Measurements from ENCODE around the gene DHDH.

The DHDH gene

DNA sequence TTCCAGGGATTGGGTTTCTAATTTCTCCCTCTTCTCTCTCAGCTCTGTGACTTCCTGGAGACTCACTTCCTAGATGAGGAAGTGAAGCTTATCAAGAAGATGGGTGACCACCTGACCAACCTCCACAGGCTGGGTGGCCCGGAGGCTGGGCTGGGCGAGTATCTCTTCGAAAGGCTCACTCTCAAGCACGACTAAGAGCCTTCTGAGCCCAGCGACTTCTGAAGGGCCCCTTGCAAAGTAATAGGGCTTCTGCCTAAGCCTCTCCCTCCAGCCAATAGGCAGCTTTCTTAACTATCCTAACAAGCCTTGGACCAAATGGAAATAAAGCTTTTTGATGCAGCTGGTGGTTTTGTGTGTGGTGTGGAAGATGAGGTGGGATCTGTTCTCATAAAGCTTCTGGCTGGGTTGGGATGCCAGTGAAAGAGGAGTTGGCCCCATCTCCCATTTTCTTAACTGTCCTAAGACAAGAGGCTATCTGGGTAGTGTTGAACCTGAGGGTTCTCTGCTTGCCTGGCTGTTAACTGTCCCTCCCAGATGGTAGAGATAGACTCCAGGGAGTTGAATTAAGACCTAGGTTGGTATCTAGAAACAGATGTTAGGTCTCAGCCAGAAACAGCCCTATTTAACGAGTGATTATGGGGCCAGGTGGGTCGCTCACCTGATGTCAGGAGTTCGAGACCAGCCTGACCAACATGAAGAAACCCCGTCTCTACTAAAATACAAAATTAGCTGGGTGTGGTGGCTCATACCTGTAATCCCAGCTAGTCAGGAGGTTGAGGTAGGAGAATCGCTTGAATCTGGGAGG, 33.2 kb downstream of the DHDH start:
- DNase-seq (ENCODE audit: low spot score), result no peak

DNA sequence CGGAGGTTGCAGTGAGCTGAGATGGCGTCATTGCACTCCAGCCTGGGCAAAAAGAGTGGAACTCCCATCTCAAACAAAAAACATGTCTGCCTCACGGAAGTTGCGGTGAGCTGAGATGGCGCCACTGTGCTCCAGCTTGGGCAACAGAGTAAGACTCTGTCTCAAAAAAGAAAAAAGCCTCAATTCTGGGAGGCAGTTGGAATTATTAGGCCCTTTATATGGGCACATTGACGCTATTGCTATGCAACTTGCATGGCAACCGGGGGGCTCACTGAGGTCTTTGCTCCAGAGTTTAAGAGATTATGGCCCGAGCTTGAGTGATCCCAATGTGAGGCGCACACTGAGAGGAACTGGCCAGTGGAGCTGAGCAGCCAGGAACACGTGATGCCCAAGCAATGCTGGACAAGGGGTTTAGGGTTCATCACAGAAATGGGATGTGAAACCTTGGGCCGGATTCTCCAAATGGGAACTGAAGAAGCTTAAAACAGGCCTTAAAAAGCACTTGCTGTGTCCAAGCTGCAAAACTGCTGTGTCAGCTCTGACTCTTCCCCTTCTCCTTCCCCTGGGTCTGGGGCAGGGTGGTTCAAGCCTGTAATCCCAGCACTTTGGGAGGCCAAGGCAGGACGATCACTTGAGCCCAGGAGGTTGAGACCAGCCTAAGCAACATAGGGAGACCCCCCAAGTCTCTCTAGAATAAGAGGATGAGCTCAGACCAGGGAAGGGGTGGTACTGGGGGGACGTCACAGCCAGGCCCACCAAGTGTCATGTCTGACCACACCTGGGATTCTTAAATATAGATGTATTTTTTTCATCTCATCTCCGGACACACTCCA, 34.1 kb downstream of the DHDH start:
- FAIRE-seq (no peak), DNase-seq (ENCODE audit: low spot score) (no peak)

More for the DNA sequence above, 33.2 kb downstream of the DHDH start:
- FAIRE-seq, result no peak

DNA sequence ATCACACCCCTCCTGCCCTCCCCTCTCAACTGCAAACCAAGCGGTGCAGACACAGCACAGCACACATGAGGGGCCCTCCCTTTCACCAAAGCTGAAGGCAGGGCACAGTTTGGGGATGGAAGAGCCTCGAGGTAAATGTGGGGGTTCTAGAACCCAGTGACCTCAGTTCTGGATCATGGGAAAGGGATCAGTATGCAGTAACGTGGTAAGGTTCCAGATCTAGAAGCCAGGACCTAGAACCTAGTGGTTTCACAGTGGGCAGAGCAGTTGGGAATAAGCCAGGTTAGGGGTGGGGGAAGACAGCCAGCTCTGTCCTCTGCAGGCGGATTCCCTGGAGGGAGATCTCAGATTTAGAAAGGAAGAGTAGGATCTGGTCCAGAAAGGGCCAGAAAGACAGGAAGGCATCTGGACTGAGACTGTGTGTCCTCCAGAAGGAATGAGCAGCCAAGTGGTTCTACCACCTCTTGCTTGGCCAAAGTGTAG, 34.7 kb downstream of the DHDH start:
- DNase-seq (ENCODE audit: low spot score) (no peak), FAIRE-seq (no peak)

DNA sequence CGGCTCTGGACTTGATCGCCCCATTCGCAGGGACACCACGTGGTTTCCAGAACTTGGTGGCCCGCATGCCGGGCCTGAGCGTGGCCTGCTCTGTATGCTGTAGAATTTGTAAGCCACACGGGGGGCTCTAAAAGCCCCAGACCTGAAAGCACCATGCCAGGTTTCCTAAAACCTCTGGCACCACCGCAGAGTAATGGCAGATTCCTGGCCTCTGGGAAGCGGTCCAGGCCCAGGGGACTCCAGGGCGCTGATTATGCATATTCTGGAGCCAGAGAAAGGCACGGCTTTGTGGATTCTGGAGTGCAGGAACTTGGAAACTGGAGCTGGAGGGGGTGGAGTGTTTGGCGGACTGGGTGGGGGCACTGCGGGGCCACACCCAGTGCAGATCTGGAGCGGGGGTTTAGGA, 35.3 kb downstream of the DHDH start:
- FAIRE-seq, result no peak
- no peak for DNase-seq (ENCODE audit: low spot score)

DNA sequence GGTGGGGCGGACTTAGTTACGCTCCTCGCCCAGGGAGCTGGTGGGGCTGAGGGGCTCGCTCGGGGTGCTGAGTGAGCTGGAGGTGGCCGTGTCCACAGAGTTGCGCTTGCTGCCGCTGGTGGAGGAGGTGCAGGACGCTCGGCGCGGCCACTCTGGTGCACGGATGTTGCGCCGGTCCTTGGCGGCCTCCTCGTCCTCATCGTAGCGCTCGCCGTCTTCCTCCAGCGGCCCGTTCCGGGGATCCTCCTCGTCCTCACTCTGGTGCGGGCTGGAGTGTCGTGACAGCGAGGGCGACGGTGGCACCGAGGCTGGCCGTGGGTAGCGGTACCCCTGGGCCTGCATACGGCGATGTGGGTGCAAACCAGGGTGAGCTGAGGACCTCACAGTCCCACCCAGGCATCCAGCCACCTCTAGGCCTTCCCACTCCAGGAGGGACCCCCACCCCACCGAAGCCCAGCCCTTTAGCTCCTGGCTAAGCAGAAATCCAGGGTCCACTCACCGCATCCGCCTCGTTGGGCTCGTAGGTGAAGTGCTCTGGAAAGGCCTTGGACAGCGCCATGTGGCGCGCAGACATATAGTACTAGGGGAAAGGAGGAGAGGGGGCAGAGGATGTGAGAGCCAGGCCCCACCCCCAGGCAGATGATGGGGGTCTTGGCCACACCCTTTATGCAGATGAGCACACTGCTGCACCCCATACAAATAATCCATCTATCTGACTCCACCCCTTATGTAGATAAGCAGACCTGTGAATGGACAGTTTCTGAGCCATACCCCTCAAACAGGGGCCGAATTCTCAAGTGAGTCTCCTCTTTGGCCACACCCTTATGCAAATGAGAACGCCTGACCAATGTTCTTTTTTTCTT, 36.0 kb downstream of the DHDH start:
- DNase-seq (ENCODE audit: low spot score), result no peak
- FAIRE-seq, result no peak

DNA sequence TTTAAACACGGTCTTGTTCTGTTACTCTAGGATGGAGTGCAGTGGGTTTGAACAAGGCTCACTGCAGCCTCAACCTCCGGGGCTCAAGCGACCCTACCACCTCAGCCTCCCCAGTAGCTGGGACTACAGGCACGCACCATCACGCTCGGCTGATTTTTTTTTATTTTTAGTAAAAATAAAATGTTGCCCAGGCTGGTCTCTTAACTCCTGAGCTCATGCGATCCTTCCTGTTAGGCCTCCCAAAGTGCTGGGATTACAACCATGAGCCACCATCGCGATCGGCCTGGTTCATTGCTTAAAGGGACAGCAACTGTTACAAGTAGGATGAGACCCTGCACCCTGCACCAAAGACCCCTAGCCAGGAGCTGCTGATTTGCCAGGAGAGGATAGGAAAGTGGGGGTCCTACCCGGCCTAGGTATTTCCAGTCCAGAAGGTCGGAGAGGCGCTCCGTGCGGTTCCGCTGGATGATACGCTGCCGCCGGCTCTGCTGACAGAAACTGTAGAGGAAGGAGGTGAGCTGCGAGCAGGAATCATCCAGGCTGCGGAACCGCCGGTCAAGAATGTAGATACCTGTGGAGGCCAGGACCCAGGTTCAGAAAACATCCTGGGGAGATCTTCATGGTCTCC, 36.8 kb downstream of the DHDH start:
- FAIRE-seq (no peak), DNase-seq (ENCODE audit: low spot score) (no peak)

DNA sequence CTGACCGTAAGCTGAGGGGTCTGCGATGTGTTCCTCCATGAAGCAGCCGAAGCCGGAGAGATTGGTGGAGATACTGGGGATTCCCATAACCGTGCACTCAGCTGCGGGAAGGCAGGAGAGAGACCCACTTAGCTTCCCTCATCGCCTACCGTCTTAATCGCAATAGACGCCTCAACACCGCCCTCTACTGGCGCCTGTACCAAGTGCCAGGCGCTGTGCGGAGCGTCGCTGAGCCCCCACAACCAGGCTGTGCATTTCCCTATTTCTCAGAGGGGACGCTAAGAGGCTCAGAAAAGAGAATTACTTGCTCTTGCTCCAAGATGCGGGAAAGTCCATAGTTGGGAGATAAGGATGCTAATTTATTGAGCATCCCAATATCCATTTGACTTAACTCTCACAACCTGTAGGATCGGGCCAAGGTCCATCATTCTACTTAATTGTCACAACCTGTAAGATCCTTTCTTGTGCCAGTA, 37.5 kb downstream of the DHDH start:
- no peak for FAIRE-seq
- no peak for DNase-seq (ENCODE audit: low spot score)

DNA sequence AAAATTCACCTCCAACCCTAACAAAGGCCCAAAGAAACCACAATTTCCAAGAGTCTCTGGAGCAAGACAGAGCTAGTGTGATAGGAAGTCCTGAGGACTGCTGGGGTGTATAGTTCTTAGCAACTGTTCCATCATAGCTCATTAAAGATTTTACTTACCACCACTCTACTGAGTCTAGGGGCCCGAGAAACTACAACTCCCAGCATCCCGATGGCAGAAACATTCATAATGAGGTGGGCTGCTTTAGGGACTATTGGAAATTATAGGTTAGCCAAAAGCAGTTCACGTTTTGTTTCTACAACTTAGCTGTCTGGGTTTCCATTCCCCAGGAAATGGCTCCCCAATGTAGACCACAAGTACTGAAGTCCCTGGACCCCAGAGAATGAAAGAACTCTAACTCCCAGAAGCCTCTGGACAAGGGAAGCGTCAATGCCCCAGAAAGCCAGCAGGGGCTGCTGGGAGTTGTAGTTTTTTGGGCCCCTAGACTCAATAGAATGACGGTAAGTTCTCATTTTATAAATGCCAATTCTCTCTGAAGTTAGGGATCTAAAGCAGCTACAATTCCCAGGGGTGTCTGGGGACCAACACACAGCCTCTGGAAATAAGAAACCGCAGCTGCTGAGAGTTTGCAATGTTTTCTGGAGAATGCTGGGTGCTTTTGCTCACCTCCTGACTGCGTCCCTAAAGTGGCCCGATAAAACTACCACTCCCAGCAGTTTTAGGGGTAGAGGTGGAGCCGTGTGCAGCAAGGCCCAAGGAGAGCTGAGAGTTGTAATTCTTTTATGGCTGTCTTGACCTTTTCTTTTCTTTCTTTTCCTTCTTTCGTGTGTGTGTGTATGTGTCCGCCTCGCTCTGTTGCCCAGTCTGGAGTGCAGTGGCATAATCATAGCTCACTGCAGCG, 42.7 kb downstream of the DHDH start:
- DNase-seq (ENCODE audit: low spot score), result no peak
- FAIRE-seq, result no peak

DNA sequence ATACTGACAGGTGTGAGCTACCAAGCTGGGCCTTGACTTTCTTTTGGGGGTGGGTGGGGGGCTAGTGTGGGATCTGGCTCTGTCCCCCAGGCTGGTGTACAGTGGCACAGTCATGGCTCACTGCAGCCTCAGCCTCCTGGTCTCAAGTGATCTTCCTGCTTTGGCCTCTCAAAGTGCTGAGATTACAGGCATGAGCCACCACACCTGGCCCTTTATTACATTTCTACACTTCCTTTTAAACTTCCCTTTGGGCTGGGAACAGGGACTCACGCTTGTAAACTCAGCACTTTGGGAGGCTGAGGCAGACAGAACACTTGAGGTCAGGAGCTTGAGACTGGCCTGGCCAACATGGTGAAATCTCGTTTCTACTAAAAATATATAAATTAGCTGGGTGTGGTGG, 43.6 kb downstream of the DHDH start:
- FAIRE-seq (no peak), DNase-seq (ENCODE audit: low spot score) (no peak)

DNA sequence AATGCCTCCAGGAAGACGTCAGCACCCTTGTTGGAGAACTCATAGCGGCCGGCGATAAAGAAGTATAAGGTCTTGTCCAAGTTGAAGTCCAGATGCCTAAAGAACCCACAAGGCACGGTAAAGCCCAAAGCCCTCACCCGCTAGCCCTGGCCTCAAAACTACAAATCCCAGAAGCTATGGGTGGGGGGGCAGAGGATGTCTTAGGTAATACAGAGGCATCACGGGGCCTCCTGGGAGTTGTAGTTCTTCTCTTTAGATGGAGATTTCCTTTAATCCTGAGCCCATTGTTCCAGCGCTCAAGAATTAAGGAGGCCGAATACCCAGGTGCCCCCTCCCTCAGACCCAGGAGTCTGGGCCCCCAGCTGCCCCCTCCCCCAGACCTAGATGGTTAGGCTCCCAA, 48.8 kb downstream of the DHDH start:
- no peak for FAIRE-seq
- DNase-seq (ENCODE audit: low spot score), result no peak

DNA sequence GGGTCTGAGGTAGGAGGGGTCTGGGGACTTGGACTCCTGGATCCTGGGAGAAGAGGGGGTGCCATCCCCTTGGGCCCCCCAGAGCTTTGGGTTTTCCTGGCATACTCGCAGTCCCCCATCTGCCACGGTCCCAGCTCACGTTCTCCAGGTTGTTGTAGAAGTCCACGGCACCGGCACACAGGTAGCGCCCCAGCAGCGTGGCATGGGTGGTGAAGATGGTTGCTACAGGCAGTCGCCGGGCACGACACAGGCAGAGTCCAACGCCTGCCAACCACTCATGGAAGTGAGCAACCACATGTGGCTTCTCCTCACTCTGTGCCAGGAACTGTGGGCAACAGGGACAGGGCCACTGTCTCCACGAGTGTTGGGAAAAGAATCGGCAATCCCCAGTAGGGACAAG, 52.2 kb downstream of the DHDH start:
- no peak for FAIRE-seq
- no peak for DNase-seq (ENCODE audit: low spot score)

DNA sequence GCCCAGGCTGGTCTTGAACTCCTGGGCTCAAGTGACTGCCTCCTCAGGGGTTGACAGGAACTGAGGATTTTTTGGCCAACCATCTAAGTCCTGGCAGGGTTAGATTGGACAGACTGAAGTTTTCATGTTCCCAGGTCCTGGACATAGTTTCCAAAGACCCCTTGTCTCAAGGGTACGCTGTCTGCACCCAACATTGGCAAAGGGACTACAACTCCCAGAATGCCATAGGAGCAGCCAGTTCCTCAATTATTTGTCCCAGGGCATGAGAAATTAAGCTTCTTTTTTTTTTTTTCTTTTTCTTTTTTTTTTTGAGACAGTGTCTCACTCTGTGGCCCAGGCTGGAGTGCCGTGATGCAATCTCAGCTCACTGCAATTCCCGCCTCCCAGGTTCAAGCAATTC, 52.7 kb downstream of the DHDH start:
- no peak for FAIRE-seq

DNA sequence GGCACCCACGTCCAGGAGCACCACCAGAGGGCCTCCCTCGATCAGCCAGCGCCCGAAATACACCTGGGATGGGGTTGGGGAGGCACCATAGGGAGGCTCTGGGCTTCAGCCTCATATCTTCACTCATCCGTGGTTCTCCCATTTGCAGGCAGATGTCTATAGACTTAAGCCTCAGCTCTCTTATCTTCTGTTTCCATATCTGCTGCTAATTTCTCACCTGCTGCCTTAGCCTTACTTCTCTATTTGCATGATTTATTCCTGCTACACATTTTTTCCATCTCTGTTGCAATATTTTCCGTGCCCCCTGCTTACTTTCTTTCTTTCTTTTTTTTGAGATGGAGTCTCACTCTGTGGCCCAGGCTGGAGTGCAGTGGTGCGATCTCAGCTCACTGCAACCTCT, 53.8 kb downstream of the DHDH start:
- no peak for DNase-seq (ENCODE audit: low spot score)
- no peak for FAIRE-seq

More for the DNA sequence above, 52.7 kb downstream of the DHDH start:
- DNase-seq (ENCODE audit: low spot score), result no peak

DNA sequence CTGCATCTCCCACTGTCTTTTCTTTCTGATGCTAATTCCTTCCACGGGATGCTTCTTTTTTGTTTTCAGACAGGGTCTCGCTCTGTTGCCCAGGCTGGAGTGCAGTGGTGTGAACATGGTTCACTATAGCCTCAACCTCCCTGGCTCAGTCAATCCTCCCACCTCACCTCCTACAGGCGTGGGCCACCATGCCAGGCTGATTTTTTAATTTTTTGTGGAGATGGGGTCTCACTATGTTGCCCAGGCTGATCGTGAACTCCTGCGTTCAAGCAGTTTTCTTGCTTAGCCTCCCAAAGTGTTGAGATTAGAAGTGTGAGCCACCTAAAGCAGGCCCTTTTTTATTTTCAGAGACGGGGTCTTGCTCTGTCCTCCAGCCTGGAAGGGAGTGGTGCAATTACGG, 54.8 kb downstream of the DHDH start:
- FAIRE-seq, result no peak
- no peak for DNase-seq (ENCODE audit: low spot score)

DNA sequence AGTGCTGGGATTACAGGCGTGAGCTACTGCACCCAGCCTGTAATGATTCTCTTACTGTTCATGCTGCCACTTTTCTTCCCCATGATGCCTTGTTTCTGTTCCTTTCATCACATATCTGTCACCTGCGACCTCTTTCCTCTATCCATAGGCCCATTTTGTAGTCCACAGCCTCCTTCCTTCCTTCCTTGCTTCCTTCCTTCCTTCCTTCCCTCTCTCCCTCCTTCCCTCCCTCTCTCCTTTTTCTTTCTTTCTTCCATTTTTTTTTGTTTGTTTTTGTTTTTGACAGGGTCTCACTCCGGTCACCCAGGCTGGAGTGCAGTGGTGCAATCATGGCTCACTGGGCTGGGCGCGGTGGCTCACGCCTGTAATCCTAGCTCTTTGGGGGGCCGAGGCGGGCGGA, 55.4 kb downstream of the DHDH start:
- no peak for FAIRE-seq

DNA sequence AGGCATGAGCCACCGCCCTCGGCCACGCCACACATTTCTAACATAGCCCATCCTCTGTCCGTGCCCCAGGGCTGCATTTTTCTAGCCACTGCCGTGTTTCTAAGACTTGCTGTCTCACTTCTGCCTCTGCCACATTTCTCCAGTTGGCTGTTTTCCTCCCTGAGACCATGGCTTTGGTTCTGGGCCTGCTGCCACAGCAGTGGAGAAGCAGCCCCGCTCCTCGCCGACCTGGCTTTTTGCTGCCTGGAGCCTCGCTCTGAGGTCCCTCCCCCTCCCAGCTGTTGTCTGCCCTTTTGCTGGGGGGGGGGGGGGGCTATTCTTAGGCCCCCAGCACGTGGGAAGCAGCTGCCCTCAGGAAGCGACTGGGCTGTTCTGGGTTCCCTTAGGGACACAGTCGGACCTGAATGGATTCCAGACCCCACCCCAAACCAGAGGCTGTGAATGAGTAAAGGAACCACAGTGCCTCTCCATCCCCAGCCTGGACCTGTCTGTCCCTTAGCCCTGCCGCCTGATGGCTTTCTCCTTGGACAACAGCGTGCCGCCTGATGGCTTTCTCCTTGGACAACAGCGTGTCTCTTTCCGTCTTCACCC, 56.3 kb downstream of the DHDH start:
- DNase-seq (ENCODE audit: low spot score), result no peak
- FAIRE-seq, result no peak

More for the DNA sequence above, 55.4 kb downstream of the DHDH start:
- no peak for DNase-seq (ENCODE audit: low spot score)

DNA sequence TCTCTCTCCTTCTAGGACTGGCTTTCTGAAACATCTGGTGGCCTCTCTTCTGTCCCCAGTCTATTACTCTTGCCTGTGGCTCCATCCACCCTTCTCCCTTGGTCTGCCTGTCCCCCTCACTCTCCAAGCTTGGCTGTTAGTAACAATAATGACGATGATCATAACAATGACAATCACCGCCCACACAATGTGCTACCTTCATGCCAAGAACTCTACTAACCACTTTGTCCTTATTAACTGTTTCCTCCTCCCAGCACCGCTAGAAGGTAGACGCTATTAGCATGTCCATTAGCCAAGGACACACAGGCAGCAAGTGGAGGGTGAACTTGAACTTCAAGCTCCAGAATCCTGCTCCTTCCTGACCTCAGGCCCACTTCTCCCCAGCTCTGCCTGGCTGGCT, 56.9 kb downstream of the DHDH start:
- no peak for FAIRE-seq
- DNase-seq (ENCODE audit: low spot score), result no peak

DNA sequence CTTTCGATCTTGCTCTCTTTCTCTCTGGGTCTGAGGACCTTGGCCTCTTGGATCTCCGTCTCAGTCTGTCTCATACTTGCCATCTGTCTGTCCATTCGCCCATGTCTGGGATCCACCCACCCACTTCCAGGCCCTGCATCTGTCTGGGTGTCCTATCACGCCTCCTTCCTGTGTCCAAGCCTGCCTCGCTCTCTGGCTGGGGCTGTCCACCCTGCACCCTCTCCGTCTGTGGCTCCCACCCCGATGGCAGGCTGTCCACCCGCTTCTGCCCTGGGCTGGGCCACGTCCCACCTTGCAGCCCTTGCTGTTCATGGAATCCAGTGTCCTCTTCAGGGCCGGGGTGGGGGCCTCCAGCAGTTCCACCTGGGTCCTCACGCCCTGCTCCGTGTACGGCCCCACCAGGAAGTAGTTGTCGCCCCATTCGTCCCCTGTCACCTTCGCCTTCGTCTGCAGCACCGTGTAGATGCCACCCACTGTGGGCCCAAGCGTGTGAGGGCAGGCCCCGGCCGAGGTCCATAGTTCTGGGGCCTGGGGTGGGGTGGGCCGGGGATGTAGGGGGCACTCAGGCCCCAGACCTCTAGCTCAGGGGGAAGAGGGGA, 57.6 kb downstream of the DHDH start:
- DNase-seq (ENCODE audit: low spot score) (no peak), FAIRE-seq (no peak)

All from RCC 7860 (cell line).